Ureter (tissue), 1 donor: Measurements from ENCODE around the gene GRIK4. TPM values are rescaled to one million over a fixed set of nuclear protein-coding genes. Genes with fewer than 3 reads are reported as not detected.

Experiments used
- total RNA-seq: library from RNA; stranded (reverse); gene quantifications from one replicate; pipeline ENCODE4 v1.2.4, GENCODE V29; 2023
- donor health status: DM: yes; HTN: yes; CAD: no.

Gene GRIK4
- total RNA-seq, 1 donor from 2014 or later: 0.21 TPM

Other genes starting within 250 kb of the GRIK4 start
- 5.6 TPM for gene TLCD5, start 186.4 kb upstream of the GRIK4 start, total RNA-seq
- 163 TPM for gene ARHGEF12, start 175.3 kb upstream of the GRIK4 start, total RNA-seq